Measurements from ENCODE around the gene FADS1.
A peak's percentile ranks its signal among the peaks of the same experiment; 100 is the strongest.

Gene FADS1

GRCh38 chr11:61810671-61811175 is 6.1 kb downstream of the FADS1 start:
- Histone ChIP-seq H3K4me3 (replicated peaks; ENCODE audit: insufficient read depth, low read length) (no peak overlapping the region), H3K27ac (replicated peaks) (no peak overlapping the region), H3K27me3 (ENCODE audit: insufficient read depth, poor library complexity, severe bottlenecking) (peaks cover 8% of the 10 kb centered on the region)
- TF ChIP-seq CTCF (IDR thresholded peaks at IDR 0.05; ENCODE audit: insufficient read depth, low read length) (no peak), POLR2AphosphoS5 (IDR thresholded peaks at IDR 0.05; ENCODE audit: low read depth) (no peak), REST (IDR thresholded peaks at IDR 0.05; ENCODE audit: insufficient replicate concordance, low read depth) (no peak), SPI1 (IDR thresholded peaks at IDR 0.05; ENCODE audit: borderline replicate concordance, low read depth) (no peak)
- no peak for DNase-seq (ENCODE audit: low read depth in 1 of 2, low spot score in 1 of 2)

- no peak for TF ChIP-seq GABPA (IDR thresholded peaks at IDR 0.05; ENCODE audit: low read depth)
- TF ChIP-seq CTCF (IDR thresholded peaks at IDR 0.05; ENCODE audit: insufficient read depth, low read length): no peak
- no peak for TF ChIP-seq REST (IDR thresholded peaks at IDR 0.05; ENCODE audit: insufficient replicate concordance, low read depth)
- TF ChIP-seq SPI1 (IDR thresholded peaks at IDR 0.05; ENCODE audit: borderline replicate concordance, low read depth): no peak
- TF ChIP-seq POLR2AphosphoS5 (IDR thresholded peaks at IDR 0.05; ENCODE audit: low read depth): no peak
- DNase-seq (ENCODE audit: low read depth in 1 of 2, low spot score in 1 of 2): no peak
- no peak overlapping the region for H3K27ac ChIP-seq (replicated peaks)
- no peak overlapping the region for H3K4me3 ChIP-seq (replicated peaks; ENCODE audit: insufficient read depth, low read length)
- no peaks in the 10 kb centered on the region for H3K27me3 ChIP-seq (ENCODE audit: insufficient read depth, poor library complexity, severe bottlenecking)
Measured at GRCh38 chr11:61806785-61807184, 10.0 kb downstream of the FADS1 start.

- peak in 1 of 2 experiments; percentile 55 for DNase-seq (ENCODE audit: low read depth in 1 of 2, low spot score in 1 of 2)
- H3K27ac ChIP-seq (replicated peaks): no peak overlapping the region
- peak; percentile 80; the same call in 1 of the 2 replicates for TF ChIP-seq SPI1 (IDR thresholded peaks at IDR 0.05; ENCODE audit: borderline replicate concordance, low read depth)
- TF ChIP-seq CTCF (IDR thresholded peaks at IDR 0.05; ENCODE audit: insufficient read depth, low read length): no peak
Measured at GRCh38 chr11:61805146-61805545, 11.7 kb downstream of the FADS1 start.

More at GRCh38 chr11:61805146-61805545, 11.7 kb downstream of the FADS1 start:
- Histone ChIP-seq H3K27me3 (ENCODE audit: insufficient read depth, poor library complexity, severe bottlenecking) (no peaks in the 10 kb centered on the region), H3K4me3 (replicated peaks; ENCODE audit: insufficient read depth, low read length) (no peak overlapping the region)

Measured in HL-60 (cell line).